ENCODE measurements around the gene ANXA10. TPM values are rescaled to one million over a fixed set of nuclear protein-coding genes. Genes with fewer than 3 reads are reported as not detected.

Gene ANXA10
- total and polyA plus RNA-seq, 2 of the 4 experiments (the other 2 are of a cell fraction): 0.44 to 0.72 TPM

- H3K27me3 ChIP-seq (ENCODE audit: control insufficient read depth, insufficient read depth, low read length): no peaks in the 10 kb centered on the region
- ATAC-seq (ENCODE audit: low read depth) (no peak), DNase-seq (no peak)
- no peak overlapping the region for H2AFZ ChIP-seq (replicated peaks; ENCODE audit: low read length, poor library complexity)
- H3K27ac ChIP-seq (ENCODE audit: insufficient read depth, low read length): no peak overlapping the region
- POLR2A ChIA-PET (ENCODE audit: unreplicated experiment): no interaction called here
- no peak overlapping the region for H3K4me3 ChIP-seq (ENCODE audit: insufficient read depth, low read depth, low read length)
- H3K56ac ChIP-seq (ENCODE audit: extremely low read depth, insufficient read depth, low read length): no peak overlapping the region
- H3K14ac ChIP-seq (replicated peaks; ENCODE audit: low read depth, low read length): no peak overlapping the region
- H4K5ac ChIP-seq (ENCODE audit: low read depth, low read length): no peak overlapping the region
- no peak overlapping the region for H4K8ac ChIP-seq (ENCODE audit: low read depth in 2 of 2, low read length in 2 of 2)
- H3K18ac ChIP-seq (ENCODE audit: low read depth, low read length): no peak overlapping the region
- BruUV-seq (replicated peaks): no TSS peak
- no peaks in the 10 kb centered on the region for H3K9me3 ChIP-seq (ENCODE audit: control insufficient read depth, insufficient read depth, low read length)
- H2BK15ac ChIP-seq (ENCODE audit: low read depth, low read length): no peak overlapping the region
- H4K91ac ChIP-seq (ENCODE audit: insufficient read depth, low read depth, low read length): no peak overlapping the region
- H2BK120ac ChIP-seq (ENCODE audit: low read depth, low read length): no peak overlapping the region
- no peaks in the 10 kb centered on the region for H3K4me1 ChIP-seq (ENCODE audit: control insufficient read depth, insufficient read depth, low read length)
- dilution Hi-C loops (cut with HindIII; ENCODE audit: low sequenced_read_pairs, unreplicated experiment): no loop called here
- no peaks in the 10 kb centered on the region for H3K9me1 ChIP-seq (ENCODE audit: insufficient read depth, low read length)
- intact Hi-C loops (cut with micrococcal nuclease): no loop called here
- no peaks in the 10 kb centered on the region for H3K79me1 ChIP-seq (ENCODE audit: low read depth in 1 of 2, low read length in 2 of 2)
- no peak overlapping the region for H3K4me2 ChIP-seq (ENCODE audit: low read depth, low read length)
- H3K23ac ChIP-seq (ENCODE audit: low read depth, low read length): no peak overlapping the region
- no CpG with 5 or more reads among the region's 2 CpGs for WGBS, 2 experiments (ENCODE audit: extremely low coverage in 2 of 2, insufficient read length in 1 of 2)
- TF ChIP-seq RAD21 (IDR thresholded peaks at IDR 0.05; ENCODE audit: low read length) (no peak), RCOR1 (IDR thresholded peaks at IDR 0.05; ENCODE audit: insufficient replicate concordance, low read length) (no peak), NFE2L2 (IDR thresholded peaks at IDR 0.05; ENCODE audit: low read depth, low read length) (no peak)
- no peak overlapping the region for H2AK5ac ChIP-seq (ENCODE audit: low read depth, low read length)
- CTCF ChIA-PET: no interaction called here
- in situ Hi-C loops (cut with MboI; ENCODE audit: low sequenced_read_pairs): loop anchor here (5.0 kb wide), 1 partner anchor 1049 kb away; no protein-coding TSS in a partner anchor
- no peak overlapping the region for H3K9ac ChIP-seq (ENCODE audit: low read depth, low read length)
- H3K36me3 ChIP-seq (ENCODE audit: control insufficient read depth, insufficient read depth, low read length): no peaks in the 10 kb centered on the region
- no peak overlapping the region for H2AK9ac ChIP-seq (replicated peaks; ENCODE audit: low read depth, low read length, poor library complexity)
- no peaks in the 10 kb centered on the region for H4K20me1 ChIP-seq (ENCODE audit: insufficient read depth, low read length)
- no peak overlapping the region for H2BK20ac ChIP-seq (ENCODE audit: low read depth, low read length)
- H2BK5ac ChIP-seq (ENCODE audit: low read depth, low read length, poor library complexity, severe bottlenecking): no peak overlapping the region
- no peak overlapping the region for H3K4ac ChIP-seq (ENCODE audit: low read depth, low read length)
Observed at GRCh38 chr4:168071304-168071703, 21.0 kb upstream of the ANXA10 start.
